Glomerular endothelial cell (primary cell): ENCODE results near the gene PDHA1. TPM values are rescaled to one million over a fixed set of nuclear protein-coding genes. Genes with fewer than 3 reads are reported as not detected.

Source experiments
- DNase-seq: peaks from one replicate; pipeline ENCODE4 v3.0.0-alpha.2; 2011; ENCODE audit warnings: low read depth, low spot score; ENCODE audit errors: extremely low read depth
- total RNA-seq: library from RNA; depleted of rRNA; stranded (reverse); fragments of >200 nt; gene quantifications from 2 replicates; pipeline ENCODE4 v1.2.3, GENCODE V29; 2015

PDHA1 gene
- total RNA-seq, 1 donor from 2014 or later = 74.1 TPM

DNA sequence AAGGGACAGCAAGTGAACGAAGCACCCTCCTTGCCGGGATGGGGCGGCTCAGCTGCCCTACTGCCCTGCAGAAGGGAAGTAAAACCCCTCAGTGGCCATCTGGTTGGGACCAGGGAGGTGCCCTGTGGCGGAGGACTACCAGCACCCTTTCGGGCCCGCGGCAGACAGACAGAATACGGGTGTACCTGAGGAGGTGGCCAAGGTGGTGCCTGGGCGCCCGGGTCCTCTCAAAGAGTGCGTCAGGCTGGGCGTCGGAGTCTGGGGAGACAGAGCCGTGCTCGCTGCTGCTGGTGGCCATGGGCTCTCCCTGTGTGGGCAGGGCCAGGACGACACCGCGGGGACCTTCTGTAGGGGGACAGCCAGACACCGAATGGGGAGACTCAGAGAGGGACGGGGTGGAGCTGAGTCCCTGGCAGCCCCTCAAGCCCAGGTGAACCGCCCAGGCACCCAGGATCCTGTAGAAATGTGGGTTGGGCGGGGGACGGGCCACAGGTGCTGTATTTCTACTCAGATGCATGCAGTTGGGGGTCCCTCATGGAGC is 29.7 kb downstream of the PDHA1 start:
- no peak for DNase-seq

DNA sequence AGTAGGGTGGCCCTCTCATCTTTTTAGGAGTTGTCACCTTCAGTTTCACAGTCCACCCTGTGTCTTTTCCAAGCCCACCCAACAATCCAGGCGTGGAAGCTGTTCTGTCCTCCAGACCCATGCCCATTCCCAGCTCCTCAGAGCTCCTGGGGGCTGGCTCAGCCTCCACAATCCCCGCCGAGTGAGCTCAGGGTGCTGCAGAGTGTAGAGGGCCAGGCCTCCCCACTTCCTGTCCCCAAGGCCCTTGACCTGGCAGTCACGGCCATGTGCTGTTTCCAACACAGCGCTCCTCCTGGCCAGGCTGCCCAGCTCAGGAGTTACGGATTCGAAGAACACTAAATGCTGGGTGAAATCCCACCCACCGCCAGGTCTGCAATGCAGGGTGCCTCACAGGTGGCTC is 31.8 kb downstream of the PDHA1 start:
- DNase-seq = no peak

DNA sequence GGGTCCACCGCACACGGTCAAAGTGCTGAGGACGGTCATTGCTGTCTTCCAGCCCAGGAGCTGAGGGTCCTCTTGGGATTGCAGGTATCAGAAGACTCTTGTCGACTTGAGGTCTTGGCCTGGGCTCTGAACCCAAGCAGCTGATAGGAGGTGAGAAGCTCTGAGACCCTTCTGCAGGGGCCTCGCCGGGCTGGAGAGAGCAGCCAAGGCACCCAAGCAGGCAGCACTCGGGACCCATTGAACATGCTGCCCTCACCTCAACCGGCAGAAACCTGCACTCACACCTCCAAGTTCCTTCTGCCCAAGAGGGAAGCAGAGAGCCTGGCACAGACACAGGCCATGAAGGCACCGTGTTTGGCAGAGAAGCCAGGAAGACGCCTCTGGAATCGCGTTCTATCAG is 34.1 kb downstream of the PDHA1 start:
- DNase-seq = no peak

DNA sequence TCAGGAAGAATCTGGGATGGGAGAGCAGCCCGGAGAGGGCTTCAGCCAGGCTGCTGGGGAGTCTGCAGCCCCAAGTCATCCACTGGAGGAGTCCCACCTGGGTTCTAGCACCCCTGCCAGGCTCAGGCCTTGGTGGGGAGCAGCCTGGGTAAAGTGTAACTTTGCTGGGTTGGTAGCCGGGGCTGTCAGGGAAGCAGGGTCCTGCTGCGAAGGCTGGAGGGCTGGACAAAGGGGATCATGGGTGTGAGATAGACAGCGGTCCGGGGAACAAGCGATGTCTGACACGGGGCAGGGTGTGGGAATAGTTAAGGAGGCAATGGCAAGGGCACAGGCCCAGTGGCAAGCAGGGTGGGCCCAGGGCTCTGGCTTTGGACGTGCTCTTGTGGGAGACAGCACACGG is 37.6 kb downstream of the PDHA1 start:
- no peak for DNase-seq

DNA sequence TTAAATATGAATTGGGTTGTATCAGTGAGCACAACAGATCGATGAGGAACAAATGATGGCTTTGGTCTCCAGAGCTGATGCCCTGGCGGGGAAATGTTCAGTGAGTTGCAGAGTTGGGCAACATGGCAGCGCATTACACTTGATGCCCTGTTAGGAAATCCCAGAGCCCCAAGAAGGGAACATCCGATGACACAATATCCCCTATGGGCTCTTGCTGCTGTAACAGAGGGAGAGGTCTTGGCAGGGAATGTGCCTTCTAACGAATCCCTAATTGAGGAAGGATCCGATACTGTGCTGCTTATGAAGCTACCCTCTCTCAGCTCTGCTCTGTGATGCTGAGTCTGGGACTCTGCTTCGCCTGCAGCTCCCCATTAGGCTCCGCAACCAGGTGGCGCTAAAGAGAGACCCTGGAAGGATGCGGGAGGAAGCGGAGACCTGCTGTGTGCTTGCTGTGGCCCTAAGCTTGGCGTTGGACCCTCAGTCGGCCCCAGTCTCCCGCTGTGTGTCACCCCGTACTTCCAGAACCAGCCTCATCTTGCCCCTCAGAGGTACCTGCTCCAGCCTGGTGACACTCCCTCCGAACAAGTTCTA is 38.9 kb downstream of the PDHA1 start:
- DNase-seq = no peak

DNA sequence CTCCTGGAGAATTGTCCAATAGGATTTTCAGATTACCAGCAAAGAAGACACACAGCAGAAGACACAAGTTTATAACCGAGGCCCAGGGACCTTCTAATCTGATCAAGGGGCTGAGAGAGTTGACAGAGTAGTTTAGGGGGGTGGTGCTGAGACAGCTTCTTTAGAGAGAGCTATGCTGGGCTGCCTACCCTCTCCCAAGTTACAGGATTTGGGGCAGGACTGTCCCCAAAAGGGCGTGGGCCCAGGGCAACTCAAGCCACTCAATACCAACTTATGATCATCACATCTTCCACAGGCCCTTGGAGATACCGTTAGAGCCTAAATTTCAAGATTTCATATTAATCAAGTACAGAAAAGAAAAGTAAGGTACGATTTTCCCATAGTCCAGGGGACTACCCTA is 43.0 kb downstream of the PDHA1 start:
- DNase-seq = no peak

DNA sequence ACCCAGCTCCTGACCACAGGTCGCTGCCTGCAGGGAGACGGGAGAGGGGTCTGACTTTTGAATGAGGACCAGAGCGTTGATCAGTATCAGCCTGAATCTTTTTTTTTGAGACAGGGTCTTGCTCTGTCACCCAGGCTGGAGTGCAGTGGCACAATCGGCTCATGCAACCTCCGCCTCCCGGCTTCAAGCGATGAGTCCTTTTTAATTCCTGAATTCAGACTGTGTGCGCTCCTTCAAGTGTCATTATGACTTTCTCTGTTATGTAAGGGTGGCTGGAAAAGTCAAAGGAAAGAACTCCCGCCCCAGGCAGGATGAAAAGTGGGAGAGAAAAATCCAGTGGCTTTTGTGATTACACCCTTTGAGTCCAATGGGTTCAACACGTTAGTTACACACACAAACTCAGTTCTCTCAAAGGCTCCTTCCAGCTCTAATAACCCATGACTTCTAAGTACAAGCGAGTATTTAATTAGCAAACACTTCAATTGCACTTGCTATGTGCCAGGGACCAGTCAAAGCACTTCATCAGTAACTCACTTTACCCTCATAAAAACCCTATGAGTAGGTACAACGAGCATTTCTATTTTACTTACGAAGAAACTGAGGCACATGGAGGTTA is 44.4 kb downstream of the PDHA1 start:
- no peak for DNase-seq

DNA sequence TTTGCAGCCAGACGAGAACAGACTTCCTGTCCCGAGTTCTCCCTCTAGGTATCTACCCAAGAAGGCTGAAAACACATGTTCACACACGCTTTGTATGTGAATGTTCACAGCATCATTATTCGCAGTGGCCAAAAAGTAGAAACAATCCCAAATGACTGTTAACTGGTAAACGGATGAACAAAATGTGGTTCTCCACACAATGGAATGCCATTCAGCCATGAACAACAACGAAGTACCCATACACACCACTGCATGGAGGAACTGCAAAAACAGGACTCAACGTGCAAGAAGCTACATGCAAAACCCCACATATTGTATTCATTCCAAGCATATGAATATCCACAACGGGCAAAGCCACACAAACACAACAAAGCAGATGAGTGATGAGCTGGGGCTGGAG is 45.0 kb downstream of the PDHA1 start:
- DNase-seq = no peak

DNA sequence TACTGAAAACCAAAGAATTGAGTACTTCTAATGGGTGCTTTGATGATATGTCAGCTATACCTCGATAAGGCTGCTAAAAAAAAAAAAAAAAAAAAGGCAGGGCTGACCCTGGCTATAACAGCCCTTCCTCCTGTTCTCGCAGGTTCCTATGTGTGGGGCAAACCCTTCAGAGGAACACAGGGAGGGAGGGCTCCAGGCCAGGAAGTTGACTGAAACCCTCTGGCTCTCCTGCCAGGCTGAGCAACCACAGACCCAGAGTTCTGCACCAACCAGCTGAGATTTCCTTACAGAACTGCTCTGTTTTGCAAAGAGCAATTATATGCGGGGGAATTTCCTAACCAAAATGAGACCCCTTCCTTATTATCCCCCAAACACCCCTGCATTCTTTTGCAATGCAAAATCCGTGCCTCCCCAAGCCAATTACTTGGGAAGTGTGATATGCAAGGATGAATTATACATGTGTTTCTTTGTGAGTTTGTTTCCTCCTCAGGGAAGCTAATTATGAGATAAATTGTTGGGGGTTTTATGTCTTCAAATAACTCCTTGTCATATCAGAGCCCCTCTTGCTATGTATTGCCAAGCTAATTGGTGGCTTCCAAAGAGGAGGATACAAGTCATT is 45.6 kb downstream of the PDHA1 start:
- no peak for DNase-seq

DNA sequence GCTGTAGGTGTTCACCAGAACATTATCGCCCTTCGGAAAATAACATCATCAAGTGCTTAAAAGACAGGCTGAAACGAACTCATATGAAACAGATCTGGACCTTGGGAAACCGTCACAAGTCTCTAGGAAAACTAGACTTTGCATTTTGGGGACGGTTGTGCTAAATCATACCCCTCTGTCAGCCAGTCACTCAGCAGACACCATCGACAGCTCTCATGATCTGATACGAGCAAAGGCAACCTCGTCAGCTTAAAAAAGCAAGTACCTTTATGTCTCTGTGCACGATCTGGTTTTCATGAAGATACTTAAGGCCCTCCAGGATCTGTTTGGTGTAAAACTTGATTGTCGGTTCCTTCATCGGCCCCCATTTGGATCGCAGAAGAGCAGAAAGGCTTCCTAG is 48.4 kb downstream of the PDHA1 start:
- DNase-seq = no peak

DNA sequence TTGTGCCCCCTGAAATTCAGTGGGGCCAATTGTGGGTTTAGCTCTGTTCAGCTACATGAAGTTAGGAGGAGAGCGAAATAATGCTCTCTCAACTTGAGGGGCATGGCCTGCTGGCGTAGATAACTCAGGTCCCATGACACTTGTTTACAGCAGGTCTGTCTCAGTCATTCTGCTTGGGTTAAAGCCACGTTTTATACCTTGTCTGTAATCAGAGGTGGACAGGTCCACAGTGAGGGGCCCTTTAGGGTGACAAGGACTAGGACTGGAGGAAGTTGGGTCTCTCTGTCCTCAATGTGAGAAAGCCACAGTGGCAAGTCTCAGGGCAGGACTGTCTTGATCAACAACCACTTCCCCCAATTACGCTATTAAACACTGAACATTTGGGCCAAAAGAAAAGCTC is 49.0 kb downstream of the PDHA1 start:
- no peak for DNase-seq

DNA sequence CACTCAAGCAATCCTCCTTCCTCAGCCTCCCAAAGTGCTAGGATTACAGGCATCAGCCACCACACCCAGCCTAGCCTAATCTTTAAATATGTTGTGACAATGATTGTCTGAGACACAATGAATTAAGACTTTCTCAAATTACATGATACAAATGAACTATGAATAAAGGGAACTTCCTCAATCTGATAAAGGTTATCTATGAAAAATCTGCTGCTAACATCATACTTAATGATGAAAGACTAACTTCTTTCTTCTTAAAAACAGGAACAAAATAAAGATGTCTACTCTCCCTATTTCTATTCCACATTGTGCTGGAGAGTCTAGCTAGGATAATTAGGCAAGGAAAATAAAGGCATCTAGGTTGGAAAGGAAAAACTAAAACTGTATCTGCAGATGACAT is 60.0 kb downstream of the PDHA1 start:
- DNase-seq = no peak

DNA sequence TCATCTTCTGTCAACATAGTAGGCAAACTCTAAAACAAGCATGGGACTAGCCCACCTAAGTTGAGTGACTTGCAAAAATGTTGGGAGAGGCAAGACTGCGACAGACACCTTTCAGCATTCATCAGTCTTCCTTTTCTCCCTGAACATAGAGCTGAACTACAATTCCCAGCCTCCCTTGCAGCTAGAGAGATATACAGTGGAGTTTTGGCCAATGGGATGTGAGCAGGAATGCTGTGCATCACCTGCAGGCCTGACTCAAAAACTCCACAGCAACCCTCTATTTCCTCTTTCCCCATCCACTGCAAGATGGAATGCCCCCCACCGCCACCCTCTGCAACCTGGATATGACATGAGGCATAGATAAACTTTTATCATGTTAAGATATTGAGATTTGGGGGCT is 66.5 kb downstream of the PDHA1 start:
- DNase-seq = no peak

Other genes with a start within 250 kb of the PDHA1 start
- not detected in 2 replicates for gene ADGRG2, start 221.5 kb upstream of the PDHA1 start, total RNA-seq
- gene MAP3K15, start 171.6 kb downstream of the PDHA1 start, total RNA-seq = not detected in 2 replicates